GM18498 (cell line): Measurements from ENCODE around the gene IQSEC3.
"Not testable (repeated sequence)": the region's sequence is repeated elsewhere in the genome, so short reads cannot be mapped to it uniquely, and the experiment has no call there.

Source experiments
- ATAC-seq: cut with Tn5 transposase; IDR thresholded peaks from one replicate; pipeline ENCODE4 v1.9.1; 2021; ENCODE audit warnings: mild to moderate bottlenecking, moderate library complexity; ENCODE audit not compliant: unreplicated experiment

The IQSEC3 gene

GRCh38 chr12:52902-53734 is 13.4 kb upstream of the IQSEC3 start:
- not testable (repeated sequence) for ATAC-seq

- ATAC-seq, result no peak
Measured at GRCh38 chr12:53735-54730, 12.5 kb upstream of the IQSEC3 start.

- ATAC-seq, result no peak
Measured at GRCh38 chr12:54750-55535, 11.6 kb upstream of the IQSEC3 start.

GRCh38 chr12:56683-57346 is 9.8 kb upstream of the IQSEC3 start:
- ATAC-seq, result no peak

GRCh38 chr12:57539-57938 is 9.0 kb upstream of the IQSEC3 start:
- ATAC-seq, result no peak

GRCh38 chr12:58832-59231 is 7.7 kb upstream of the IQSEC3 start:
- no peak for ATAC-seq

GRCh38 chr12:61845-62244 is 4.7 kb upstream of the IQSEC3 start:
- ATAC-seq, result not testable (repeated sequence)

- not testable (repeated sequence) for ATAC-seq
Measured at GRCh38 chr12:65491-66063, 990 bp upstream of the IQSEC3 start.

GRCh38 chr12:66782-67504 is 376 bp downstream of the IQSEC3 start:
- peak; percentile 68 for ATAC-seq

- not testable (repeated sequence) for ATAC-seq
Measured at GRCh38 chr12:69677-70076, 3.1 kb downstream of the IQSEC3 start.

- not testable (repeated sequence) for ATAC-seq
Measured at GRCh38 chr12:70541-70940, 4.0 kb downstream of the IQSEC3 start.

- not testable (repeated sequence) for ATAC-seq
Measured at GRCh38 chr12:72018-72417, 5.5 kb downstream of the IQSEC3 start.

GRCh38 chr12:74420-75190 is 8.0 kb downstream of the IQSEC3 start:
- ATAC-seq, result not testable (repeated sequence)

- not testable (repeated sequence) for ATAC-seq
Measured at GRCh38 chr12:75541-75940, 9.0 kb downstream of the IQSEC3 start.

GRCh38 chr12:76102-76501 is 9.5 kb downstream of the IQSEC3 start:
- not testable (repeated sequence) for ATAC-seq

GRCh38 chr12:76551-76950 is 10.0 kb downstream of the IQSEC3 start:
- ATAC-seq, result not testable (repeated sequence)

- not testable (repeated sequence) for ATAC-seq
Measured at GRCh38 chr12:77101-77719, 10.6 kb downstream of the IQSEC3 start.
